Eye (tissue), 1 donor: ENCODE measurements around the gene AMOTL1.
"Not testable (repeated sequence)": the region's sequence is repeated elsewhere in the genome, so short reads cannot be mapped to it uniquely, and the experiment has no call there.

Experiments
- DNase-seq: peaks from one replicate; pipeline ENCODE4 v3.0.0-alpha.2; 2015

The AMOTL1 gene

GRCh38 chr11:94884376-94884775 is 116.2 kb downstream of the AMOTL1 start:
- DNase-seq = no peak

- DNase-seq = peak; percentile 33
Measured at GRCh38 chr11:94885133-94885532, 117.0 kb downstream of the AMOTL1 start.

GRCh38 chr11:94885581-94885980 is 117.4 kb downstream of the AMOTL1 start:
- DNase-seq = no peak

GRCh38 chr11:94888204-94888603 is 120.0 kb downstream of the AMOTL1 start:
- DNase-seq = no peak

- DNase-seq = no peak
Measured at GRCh38 chr11:94895451-94895850, 127.3 kb downstream of the AMOTL1 start.

GRCh38 chr11:94895971-94896370 is 127.8 kb downstream of the AMOTL1 start:
- DNase-seq = no peak

GRCh38 chr11:94897330-94897768 is 129.2 kb downstream of the AMOTL1 start:
- DNase-seq = peak; percentile 77

- DNase-seq = no peak
Measured at GRCh38 chr11:94907226-94907625, 139.1 kb downstream of the AMOTL1 start.

GRCh38 chr11:94909371-94909820 is 141.2 kb downstream of the AMOTL1 start:
- DNase-seq = no peak

GRCh38 chr11:94910270-94910669 is 142.1 kb downstream of the AMOTL1 start:
- no peak for DNase-seq

- DNase-seq = peak; percentile 51
Measured at GRCh38 chr11:94910779-94911178, 142.6 kb downstream of the AMOTL1 start.

- DNase-seq = no peak
Measured at GRCh38 chr11:94912806-94913205, 144.7 kb downstream of the AMOTL1 start.

GRCh38 chr11:94913718-94914394 is 145.7 kb downstream of the AMOTL1 start:
- not testable (repeated sequence) for DNase-seq

- DNase-seq = no peak
Measured at GRCh38 chr11:94920311-94920710, 152.2 kb downstream of the AMOTL1 start.

GRCh38 chr11:94922321-94923003 is 154.3 kb downstream of the AMOTL1 start:
- peak; percentile 66 for DNase-seq

GRCh38 chr11:94923004-94923334 is 154.8 kb downstream of the AMOTL1 start:
- DNase-seq = no peak

- DNase-seq = peak; percentile 90
Measured at GRCh38 chr11:94924171-94924572, 156.0 kb downstream of the AMOTL1 start.

- peak; percentile 12 for DNase-seq
Measured at GRCh38 chr11:94924612-94925011, 156.5 kb downstream of the AMOTL1 start.

- peak; percentile 33 for DNase-seq
Measured at GRCh38 chr11:94925422-94926270, 157.5 kb downstream of the AMOTL1 start.

GRCh38 chr11:94926271-94926625 is 158.1 kb downstream of the AMOTL1 start:
- DNase-seq = no peak
